Activated CD4-positive, alpha-beta T cell treated with anti-CD3 and anti-CD28 coated beads, Interleukin-10, Interleukin-2, amounts not matched to agents 100 ng/mL and 50 ng/mL, durations not matched to agents 16 hours and 8 hours (primary cell): Measurements from ENCODE around the gene TNNI3.
"Not testable (repeated sequence)": the region's sequence is repeated elsewhere in the genome, so short reads cannot be mapped to it uniquely, and the experiment has no call there.

Experiments used
- DNase-seq: peaks from one replicate; pipeline ENCODE4 v3.0.0-alpha.2; 2020

TNNI3 gene

DNA sequence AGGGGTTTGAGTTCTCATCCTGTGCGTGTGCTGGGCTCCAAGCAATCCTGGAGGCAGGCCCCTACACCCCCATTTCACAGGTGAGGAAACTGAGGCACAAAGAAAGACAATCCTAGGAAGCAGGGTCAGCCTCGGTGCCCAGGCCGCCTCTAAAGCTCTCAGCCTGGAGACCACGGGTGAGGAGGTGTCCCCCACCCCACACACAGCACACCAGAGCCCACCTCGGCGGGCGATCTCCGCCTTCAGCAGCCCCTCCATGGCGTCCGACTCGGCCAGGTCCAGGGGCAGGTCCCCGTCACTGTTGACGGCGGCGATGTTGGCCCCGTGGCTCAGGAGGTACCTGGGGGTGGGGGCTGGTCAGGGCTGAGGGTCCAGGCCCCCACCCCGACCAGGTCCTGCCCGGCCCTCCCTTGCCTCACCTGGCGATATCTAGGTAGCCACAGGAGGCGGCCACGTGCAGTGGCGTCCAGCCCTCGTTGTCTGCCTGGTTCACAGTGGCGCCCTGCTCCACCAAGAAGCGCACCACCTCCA, 45.2 kb downstream of the TNNI3 start:
- no peak for DNase-seq

DNA sequence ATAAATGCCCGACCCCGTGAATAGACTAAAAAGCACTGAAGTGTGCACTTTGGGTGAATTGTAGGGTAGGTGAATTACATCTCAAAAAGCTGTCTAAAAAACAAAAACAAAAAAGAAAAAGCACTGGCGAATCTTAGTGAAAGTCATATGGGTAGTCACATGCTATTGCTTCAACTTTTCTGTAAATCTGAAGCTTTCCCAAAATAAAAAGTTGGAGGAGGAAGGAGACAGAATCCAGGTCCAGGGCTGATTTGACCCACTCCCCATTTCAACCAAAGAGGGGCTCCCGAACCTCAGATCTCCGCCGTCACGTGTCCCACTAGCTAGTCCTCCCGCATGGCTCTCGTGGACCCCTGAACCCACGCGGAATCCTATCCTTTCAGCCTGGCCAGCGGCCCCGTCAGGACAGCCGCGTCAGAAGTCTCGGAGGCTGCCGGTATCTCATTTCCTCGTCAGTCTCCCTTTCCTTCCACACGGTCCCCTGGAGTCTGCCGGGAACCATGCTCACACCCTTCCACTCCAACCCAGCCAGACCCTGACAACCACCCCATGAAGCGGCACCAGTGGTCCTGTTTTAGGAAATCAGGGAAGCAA, 46.2 kb downstream of the TNNI3 start:
- no peak for DNase-seq

DNA sequence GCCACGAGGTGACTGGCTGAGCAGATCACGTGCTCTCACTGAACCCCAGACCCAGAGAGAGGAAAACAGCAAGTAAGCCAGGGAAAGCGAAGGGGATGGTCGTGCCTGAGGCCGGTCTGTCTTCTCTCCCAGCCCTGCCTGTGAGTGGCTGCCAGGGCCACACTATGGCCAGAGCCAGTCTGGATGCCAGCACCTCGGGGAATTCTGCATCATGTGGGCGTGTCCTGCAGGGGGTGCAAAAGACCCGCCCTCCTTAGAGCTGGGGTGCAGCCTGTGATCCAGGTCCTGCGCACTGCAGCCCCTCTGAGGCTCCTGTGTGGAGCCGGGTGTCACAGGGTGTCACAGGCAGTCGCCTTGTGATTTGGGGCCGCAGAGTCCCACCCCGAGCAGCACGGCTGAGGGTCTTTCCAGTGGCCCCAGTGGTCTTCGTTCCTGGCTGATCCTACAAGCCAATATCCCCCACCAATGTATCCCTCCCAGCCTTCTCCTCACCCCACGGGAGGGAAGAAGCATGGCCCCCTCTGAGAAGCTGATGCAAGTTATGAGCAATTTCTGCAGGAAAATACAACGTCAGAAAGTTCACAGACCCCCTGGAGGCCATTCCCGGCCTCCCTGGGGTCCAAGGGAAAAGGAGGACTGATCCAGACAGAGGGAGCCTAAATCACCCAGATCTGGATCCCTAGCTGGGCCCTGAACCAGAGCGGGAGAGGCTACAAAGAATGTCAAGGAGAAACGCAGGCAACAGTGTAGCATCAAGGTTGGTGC, 47.8 kb downstream of the TNNI3 start:
- DNase-seq = no peak

DNA sequence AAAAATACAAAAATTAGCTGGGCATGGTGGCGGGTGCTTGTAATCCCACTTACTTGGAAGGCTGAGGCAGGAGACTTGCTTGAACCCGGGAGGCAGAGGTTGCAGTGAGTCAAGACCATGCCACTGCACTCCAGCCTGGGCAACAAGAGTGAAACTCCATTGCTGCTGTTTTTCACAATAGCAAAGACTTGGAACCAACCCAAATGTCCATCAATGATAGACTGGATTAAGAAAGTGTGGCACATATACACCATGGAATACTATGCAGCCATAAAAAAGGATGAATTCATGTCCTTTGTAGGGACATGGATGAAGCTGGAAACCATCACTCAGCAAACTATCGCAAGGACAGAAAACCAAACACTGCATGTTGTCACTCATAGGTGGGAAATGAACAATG, 50.3 kb downstream of the TNNI3 start:
- DNase-seq = not testable (repeated sequence)

DNA sequence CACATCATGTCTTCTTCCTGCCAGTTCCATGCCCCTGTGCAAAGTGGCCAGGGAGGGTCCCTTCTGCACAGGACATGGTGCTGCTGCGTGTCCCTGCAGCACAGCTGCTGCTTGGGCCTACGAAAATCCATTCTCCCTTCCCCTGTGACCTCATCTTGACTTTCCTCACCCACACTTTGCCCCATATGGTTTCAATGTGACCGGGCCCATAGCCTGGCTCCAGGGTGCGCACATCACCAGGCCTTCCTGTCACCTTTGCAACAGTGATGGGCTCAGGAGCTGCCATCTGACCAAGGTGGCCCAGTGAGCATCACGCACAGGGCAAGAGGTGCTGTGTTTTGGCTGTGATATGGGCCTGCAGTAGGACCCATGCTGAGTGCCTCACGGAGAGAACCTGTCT, 50.9 kb downstream of the TNNI3 start:
- no peak for DNase-seq

DNA sequence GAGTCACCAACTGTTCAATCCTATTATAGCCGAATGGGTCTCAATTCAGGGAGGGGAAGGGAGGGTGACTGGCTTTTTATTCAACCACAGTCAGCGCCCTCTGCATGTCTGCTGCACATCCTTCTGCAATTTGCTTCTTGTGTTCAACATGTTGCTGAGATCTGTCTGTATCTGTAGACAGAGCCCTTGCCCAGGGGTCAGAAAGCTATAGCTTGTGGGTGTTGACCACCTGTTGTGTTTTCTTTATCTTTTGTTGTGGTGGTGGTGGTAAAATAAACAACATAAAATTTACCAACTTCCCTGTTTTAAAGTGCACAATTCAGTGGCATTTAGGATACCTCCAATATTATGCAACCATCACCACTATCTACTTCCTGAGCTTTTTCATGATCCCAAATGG, 52.3 kb downstream of the TNNI3 start:
- DNase-seq = no peak

DNA sequence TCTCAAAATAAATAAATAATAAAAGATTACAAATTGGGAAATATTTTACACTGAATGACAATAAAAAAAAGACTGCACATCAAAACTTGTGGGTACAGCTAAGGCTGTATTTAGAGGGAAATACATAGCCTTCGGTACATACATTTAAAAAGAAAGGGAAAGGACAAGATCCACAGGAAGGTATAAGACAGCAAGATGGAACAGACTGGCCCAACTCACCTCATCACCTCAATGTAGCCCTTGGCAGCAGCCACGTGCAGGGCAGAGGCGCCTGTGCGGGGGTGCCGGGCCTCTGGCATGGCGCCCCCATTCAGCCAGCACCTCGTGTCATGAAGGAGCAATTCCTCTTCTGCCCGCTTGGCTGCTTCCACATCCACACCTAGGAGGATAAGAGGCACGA, 54.3 kb downstream of the TNNI3 start:
- DNase-seq = no peak
